HG03558 (cell line): ENCODE results near the gene SLC17A2.

Experiments used
- ATAC-seq: cut with Tn5 transposase; IDR thresholded peaks from one replicate; pipeline ENCODE4 v1.9.1; 2021; ENCODE audit warnings: moderate number of reproducible peaks; ENCODE audit not compliant: unreplicated experiment; ENCODE audit errors: extremely low read depth

Gene SLC17A2, protein sequence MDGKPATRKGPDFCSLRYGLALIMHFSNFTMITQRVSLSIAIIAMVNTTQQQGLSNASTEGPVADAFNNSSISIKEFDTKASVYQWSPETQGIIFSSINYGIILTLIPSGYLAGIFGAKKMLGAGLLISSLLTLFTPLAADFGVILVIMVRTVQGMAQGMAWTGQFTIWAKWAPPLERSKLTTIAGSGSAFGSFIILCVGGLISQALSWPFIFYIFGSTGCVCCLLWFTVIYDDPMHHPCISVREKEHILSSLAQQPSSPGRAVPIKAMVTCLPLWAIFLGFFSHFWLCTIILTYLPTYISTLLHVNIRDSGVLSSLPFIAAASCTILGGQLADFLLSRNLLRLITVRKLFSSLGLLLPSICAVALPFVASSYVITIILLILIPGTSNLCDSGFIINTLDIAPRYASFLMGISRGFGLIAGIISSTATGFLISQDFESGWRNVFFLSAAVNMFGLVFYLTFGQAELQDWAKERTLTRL

DNA sequence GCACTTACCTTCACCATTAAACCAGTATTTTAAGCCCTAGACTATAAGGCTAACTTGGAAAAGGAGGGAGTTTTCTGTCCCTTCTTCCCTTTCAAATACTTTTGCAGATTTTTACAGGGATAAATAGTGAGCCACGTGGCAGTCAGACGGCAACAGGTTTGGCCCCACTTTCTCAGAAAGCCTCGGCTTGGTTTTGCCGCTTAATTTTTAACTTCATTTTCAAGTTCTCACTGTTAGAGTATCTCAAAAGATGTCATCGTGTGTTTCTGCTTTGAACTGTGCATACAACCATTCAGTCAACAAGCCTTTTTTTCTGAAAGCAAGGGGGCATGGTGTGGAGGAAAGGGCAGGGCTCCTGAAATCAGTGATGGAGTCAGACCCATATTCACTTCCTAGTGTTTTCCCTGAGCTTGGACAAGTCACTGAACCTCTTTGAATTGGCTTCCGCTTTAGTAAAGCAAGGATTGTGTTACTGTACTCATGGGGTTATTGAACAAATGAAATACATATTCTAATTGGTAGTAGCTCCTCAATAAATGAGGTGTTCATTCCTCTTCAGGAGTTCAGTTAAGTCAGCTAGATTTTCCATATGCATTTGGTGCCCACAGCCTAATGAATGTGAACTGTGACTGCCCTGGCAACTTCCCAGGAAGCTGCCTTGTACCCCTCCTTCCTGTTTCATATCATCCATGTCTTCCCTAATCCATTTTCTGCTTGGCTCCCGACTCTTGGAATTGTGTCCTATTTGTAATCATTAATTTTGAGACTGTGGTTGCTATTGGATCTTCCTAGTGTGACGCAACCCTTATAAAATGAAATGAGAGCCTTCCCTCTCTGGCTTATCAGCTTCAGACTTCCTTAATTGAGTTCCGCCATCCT is at the start of gene SLC17A2:
SLC17A2 (minus strand) TSS at position 160 of the 879 bp plus-strand sequence. CDS start 4,895 bp downstream, outside the sequence.
- ATAC-seq, result no peak

DNA sequence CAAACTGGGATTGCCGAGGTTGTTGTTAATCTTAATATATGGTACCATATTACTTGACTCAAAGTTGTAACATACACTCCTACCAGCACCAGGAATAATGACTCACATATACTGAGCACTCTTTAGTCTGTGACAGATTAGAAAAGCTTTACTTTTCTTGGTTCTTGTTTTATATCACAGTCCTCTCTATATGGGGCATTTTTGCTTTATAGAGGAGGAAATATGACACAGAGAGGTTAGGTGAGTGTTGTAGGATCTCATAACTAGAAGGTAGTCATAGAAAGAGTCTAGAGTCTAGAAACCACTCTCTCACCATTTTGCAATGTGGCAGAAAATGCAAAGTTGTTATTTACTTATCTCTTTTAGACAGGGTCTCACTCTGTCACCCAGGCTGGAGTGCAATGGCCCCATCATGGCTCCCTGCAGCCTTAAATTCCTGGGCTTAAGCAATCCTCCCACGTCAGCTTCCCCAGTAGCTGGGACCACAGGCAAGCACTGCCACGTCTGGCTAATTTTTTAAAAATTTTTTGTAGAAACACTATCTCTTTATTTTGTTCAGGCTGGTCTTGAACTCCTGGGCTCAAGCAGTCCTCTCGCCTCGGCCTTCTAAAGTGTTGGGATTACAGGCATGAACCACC is 45.6 kb upstream of the SLC17A2 start:
- no peak for ATAC-seq

DNA sequence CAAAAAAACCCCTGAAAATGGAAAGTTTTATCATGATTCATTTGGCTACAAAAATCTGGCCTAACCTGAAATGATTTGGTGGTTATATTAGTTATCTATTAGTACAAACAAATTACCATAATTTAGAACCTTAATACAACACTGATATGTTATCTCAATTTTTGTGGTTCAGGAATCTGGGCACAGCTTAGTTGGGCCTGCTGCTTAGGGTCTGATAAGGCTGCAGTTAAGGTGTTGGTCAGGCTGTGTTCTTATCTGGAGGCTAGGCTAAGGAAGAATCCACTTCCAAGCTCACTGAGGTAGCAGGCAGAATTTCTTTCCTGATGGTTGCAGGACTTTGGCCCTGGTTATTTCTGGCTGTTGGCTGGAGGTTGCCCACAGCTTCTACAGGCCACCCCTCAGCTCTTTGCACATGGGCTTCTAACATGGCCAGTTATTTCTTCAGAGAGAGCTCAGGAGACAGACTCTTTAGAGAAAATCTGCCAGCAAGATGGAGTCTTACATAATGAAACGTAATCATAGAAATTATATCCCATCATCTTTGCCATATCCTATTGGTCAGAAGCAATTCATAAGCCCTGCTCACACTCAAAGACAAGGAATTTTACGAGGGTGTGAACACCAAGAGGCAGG is 43.5 kb upstream of the SLC17A2 start:
- ATAC-seq, result no peak

DNA sequence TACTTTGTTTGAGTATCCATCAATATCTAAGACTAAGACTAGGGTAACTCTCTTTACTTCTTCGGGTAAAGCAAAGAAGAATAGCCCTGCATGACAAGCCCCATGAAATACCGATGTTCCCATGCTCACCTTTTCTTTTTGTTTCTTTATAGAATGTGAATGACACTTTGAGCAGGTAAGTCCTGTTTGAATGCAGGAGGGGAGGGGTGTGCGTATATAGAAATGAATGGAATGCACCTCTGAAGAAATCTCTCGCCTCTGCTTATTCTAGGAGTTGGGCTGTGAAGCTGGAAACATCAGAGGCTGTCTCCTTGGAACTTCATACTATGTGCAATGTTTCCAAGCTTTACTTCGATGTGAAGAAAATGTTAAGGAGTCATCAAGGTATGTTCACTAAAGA is 42.4 kb upstream of the SLC17A2 start:
- no peak for ATAC-seq

DNA sequence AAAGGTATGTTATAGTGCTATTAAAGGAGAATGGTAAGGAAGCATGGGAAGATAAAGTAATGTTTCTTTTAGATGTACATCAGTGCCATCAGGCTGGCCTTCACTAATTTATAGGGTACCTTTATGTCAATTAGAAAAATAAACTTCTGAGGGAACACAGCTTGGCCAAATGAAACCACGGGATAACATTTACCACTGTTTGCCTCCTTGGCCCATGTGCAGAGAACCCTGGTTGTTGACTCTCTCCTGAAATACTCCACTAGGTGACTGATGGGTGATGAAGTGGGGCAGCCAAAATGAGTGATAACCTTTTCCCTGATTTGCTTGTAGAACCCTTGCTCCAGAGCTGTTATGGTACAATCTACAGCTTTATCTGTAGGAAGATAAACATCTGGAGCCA is 41.6 kb upstream of the SLC17A2 start:
- no peak for ATAC-seq

DNA sequence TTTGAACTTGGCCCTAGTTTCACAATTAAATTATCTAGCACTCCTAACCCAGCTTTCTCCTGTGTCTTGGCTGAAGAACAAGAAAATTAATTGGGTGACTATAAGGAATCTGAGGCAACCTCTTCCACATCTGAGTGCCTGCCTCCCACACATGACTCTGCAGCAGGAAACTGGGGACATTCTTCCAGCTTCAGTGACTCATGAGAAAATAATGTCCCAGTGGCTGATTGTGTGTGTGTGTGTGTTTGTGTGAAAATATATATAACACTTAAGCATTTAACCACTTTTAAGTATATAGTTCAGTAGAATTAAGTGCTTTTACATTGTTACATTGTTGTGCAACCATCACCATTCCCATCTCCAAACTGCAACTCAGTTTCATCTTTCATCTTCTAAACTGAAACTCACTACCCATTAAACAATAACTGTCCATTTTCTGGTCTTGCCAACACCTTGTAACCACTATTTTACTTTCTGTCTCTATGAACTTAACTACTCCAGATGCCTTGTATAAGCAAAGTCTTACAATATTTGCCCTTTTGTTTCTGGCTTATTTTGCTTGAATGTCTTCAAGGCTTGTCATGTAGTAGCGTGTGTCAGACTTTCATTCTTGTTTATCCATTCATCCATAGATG is 40.8 kb upstream of the SLC17A2 start:
- no peak for ATAC-seq

DNA sequence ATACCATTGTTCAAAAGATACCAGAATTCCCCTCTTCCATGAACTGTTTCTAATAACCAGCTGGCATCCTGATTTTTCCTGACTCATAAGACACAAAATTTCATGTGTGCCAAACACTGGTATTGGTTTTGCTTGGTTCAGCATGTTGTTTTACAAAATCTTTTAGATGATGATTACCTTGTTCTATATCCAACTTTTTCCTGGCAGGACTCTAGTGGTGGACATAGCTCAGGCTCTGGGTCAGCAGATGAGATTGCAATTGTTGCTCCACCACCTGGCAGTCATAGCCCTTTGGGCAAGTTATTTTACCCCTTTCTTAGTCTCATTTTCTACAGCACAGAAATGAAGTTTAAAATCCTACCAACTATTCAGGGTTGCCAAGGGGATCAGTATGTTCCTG is 38.3 kb upstream of the SLC17A2 start:
- ATAC-seq, result no peak

DNA sequence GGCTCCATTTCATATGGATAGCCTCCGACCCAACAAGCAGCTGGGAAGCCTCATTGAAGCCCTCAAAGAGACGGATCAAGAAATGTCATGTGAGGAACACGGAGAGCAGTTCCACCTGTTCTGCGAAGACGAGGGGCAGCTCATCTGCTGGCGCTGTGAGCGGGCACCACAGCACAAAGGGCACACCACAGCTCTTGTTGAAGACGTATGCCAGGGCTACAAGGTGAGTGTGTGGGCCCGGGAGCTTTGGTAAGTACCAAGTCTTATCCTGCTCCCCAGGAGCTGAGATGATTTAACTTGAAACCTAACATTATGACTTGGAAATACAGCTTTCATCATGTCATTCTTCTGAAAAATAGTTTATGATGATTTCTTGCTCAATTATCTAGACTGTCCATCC is 36.2 kb upstream of the SLC17A2 start:
- no peak for ATAC-seq

DNA sequence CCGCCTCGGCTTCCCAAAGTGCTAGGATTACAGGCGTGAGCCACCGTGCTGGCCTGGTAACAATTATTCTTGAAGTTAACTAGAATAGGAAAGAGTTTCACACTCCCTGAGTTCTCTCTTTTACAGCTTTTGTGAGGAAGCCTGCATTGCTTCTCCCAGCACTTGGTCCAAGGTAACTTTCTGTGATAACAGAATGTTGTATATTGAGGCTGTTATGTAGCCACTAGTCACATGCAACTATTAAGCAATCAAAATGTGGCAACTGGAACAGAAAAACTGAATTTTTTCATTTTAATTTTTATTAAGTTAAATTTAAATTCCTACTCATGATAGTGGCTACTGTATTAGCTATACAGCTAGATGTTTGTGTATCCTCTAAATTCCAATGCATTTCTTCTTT is 34.6 kb upstream of the SLC17A2 start:
- no peak for ATAC-seq

DNA sequence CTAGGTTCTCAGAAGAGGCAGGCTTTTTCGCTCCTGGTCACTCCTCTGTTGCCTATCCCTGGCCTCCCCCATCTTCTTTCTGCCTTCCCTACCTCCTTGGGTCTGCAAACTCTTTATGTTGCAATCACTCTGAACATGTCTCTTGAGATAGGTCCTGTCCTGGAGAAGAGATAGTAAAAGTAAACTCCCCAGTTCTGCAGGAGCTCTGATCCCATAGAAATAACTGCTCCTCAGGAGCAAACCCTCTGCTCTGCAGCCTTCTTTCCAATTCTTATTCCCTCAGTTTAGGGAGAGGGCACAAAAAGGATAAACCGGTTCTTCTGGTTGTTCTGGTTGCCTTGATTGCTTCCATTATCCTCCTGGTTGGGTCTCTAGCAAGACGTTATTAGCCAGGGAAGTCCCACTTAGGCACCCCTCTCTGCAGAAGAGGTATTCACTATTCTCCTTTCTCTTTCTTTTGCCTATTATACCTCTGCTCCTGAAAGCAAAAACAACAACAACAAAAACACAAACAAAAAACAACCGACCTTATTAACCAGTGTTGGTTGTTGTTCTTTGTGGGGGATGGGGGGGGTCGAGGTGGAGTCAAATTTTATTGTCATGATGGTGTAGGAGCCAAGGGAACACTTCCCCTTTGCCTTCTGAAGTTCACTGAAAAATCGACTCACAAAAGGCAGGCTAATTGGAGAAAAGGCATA is 33.1 kb upstream of the SLC17A2 start:
- ATAC-seq, result no peak

DNA sequence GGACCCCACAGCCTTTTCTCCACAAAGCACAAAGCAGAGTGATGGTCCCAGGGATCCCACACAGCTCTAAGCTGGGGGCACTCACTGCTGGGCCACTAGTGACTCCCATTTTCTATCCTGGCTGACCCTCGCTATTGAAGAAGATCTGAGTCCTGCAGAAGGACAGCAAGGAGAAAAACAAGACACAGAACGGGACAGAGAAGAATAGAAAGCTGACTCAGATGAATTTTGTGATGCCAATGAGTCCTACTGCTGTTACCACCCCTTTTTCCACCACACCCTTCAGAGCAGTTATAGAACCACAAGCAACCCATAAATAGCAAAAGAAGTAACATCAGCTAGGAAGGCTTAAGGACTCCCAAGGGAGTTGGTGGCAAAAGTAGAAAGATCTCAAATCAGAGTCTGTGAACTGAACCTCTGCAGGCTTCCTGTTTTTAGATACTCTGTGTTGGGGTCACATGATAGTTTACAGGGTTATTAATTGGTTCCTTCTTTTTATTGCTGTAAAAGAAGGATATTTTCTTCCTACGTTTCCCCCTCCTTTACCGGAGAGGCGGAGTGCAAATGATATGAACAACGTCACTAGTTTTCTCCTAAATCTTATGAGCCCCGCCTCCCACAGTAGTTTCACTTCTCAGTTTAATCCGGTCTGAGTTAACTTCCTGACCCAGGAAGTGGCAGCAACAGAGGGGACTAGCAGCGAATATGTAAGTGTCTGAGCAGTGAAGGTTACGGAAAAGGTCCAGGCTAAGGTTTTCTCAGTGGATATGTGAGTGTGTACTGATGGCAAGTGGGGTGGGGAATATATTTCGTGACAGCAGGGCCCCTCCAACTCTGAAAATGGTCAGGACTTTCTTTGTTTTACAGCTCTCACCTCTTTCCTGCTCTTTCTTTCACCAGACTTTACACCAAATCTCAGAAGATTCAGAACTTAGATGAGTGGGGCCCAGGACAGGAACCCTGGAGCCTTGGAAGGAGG is 31.9 kb upstream of the SLC17A2 start, which contains the start of gene TRIM38:
TRIM38 (plus strand) TSS at position 654 of the 979 bp plus-strand sequence. CDS start 3,721 bp downstream, outside the sequence.
- peak; percentile 57 for ATAC-seq

DNA sequence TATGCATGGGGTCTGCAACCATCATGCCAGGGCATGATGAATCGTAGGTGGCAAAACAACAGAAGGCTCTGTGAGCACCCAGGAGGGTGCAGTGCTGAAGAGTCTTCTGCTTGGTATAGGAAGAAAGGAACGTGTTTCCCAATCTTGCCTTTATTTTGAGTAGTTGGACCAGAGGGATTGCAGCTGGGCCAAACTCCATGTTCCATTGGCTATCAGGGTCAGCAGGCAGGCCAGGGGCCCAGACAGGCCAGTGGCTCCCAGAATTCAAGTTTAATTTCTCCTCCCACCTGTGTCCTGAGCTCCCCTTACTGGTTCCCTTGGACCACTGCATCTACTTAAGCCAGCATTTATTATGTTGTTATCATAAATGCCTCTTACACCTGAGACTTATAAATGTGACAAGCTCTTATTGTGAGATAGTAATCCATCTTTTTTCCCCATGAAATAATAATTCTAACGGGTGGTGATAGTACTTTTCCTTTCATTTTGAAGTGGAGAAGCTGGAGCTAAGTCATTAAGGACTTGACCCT is 31.2 kb upstream of the SLC17A2 start:
- no peak for ATAC-seq

DNA sequence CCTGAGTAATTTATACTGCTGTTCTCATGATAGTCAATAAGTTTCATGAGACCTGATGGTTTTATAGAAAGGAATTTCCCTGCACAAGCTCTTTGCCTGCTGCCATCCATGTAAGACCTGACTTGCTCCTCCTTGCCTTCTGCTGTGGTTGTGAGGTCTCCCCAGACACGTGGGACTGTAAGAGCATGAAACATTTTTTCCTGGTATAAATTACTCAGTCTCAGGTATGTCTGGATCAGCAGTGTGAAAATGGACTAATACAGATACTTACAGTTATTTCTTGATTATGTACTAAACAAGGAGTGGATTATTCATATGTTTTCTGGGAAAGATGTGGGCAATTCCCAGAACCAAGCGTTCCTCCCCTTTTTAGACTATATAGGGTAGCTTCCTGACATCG is 30.2 kb upstream of the SLC17A2 start:
- ATAC-seq, result no peak

DNA sequence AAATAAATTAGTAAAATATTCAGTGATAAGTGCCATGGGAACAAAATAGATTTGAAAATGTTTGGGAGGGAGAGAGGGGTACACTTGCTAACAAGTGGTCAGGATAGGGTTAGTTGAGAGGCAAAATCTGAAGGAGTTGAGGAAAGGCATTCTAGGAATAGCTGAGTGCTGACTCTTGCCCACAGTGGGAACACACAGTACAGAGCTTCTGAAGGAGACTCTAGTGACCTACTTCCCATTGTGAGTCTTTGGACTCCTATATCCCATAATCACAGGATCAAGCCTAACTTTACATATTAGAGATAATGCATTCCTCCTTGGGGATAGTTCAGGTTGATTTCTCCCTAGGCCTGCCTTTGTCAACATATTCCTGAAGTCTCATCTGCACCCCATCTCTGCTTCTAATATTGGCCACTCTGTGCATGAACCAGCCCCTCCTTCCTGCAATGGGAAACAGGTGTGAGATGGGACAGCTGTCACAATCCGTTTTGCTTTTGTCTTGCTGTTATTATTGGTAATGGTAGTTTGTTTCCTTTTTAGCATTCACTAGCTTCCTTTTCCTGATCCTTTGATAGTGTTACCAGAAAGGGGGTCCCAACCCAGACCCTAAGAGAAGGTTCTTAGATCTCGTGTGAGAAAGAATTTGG is 29.5 kb upstream of the SLC17A2 start:
- ATAC-seq, result no peak

DNA sequence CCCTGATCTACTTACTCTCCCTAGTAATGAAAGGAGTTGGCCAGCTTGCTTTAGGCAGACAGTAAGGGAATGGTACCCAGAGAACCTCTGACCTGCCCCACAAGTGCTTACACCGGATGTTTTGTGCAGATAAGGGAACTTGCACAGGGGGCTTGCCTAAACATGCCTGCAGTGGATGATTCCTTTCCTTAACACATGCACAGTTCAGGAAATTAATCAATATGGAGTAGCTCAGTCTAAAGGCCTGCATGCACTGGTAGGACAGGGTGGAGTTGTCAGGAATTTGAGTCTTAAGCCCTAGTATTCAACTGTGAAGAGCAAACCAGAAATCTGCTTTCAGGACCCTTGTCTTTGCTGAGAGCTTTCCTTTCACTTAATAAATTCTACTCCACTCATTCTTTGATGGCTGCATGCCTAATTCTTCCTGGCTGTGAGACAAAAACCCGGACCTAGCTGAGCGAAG is 28.2 kb upstream of the SLC17A2 start:
- no peak for ATAC-seq

DNA sequence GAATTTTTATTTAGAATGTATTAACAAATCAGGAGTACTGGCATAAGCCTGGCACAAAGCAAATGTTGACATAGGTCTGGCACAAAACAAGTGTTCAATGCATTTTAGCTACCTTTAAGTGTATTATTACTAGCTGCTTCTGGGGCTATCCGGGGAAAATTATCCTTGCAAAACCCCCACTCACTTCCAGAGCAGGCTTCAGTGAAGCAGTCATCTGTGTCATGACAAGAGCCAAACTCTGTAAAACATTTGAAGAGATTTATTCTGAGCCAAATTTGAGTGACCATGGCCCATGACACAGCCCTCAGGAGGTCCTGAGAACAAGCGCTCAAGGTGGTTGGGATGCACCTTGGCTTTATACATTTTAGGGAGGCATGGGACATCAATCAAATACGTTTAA is 25.7 kb upstream of the SLC17A2 start:
- ATAC-seq, result no peak

DNA sequence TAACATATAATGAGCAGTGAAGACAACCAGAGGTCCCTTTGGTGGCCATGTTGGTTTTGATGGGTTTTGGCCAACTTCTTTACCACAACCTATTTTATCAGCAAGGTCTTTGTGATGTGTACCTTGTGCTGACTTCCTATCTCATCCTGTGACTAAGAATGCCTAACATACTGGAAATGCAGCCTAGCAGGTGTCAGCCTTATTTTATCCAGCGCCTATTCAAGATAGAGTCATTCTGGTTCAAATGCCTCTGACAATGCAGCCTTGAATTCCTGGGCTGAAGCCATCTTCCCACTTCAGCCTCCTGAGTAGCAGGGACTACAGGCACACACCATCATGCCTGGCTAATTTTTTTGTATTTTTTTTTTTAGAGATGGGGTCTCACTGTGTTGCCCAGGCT is 24.3 kb upstream of the SLC17A2 start:
- no peak for ATAC-seq
